ENCODE results near the gene SCN2A. TPM values are rescaled to one million over a fixed set of nuclear protein-coding genes. Genes with fewer than 3 reads are reported as not detected.

The SCN2A gene
- total and polyA plus RNA-seq, 2 of the 4 experiments (the other 2 are of a cell fraction): 0.24 to 0.54 TPM

- no peak overlapping the region for H2AK5ac ChIP-seq (ENCODE audit: low read depth, low read length)
- H2BK120ac ChIP-seq (ENCODE audit: low read depth, low read length): no peak overlapping the region
- no peak overlapping the region for H4K5ac ChIP-seq (ENCODE audit: low read depth, low read length)
- H3K27me3 ChIP-seq (ENCODE audit: control insufficient read depth, insufficient read depth, low read length): no peaks in the 10 kb centered on the region
- H3K79me1 ChIP-seq (ENCODE audit: low read depth in 1 of 2, low read length in 2 of 2): no peaks in the 10 kb centered on the region
- intact Hi-C loops (cut with micrococcal nuclease) (no loop called here), dilution Hi-C loops (cut with HindIII; ENCODE audit: low sequenced_read_pairs, unreplicated experiment) (no loop called here), in situ Hi-C loops (cut with MboI; ENCODE audit: low sequenced_read_pairs) (no loop called here)
- H3K27ac ChIP-seq (ENCODE audit: insufficient read depth, low read length): no peak overlapping the region
- no peak overlapping the region for H3K23ac ChIP-seq (ENCODE audit: low read depth, low read length)
- BruUV-seq (replicated peaks): no TSS peak
- no peak overlapping the region for H3K4ac ChIP-seq (ENCODE audit: low read depth, low read length)
- H3K36me3 ChIP-seq (ENCODE audit: control insufficient read depth, insufficient read depth, low read length): no peaks in the 10 kb centered on the region
- WGBS, 2 experiments (ENCODE audit: extremely low coverage in 2 of 2, insufficient read length in 1 of 2): no CpG with 5 or more reads among the region's 3 CpGs
- H3K4me2 ChIP-seq (ENCODE audit: low read depth, low read length): no peak overlapping the region
- no peak overlapping the region for H3K9ac ChIP-seq (ENCODE audit: low read depth, low read length)
- H4K91ac ChIP-seq (ENCODE audit: insufficient read depth, low read depth, low read length): no peak overlapping the region
- ChIA-PET POLR2A (ENCODE audit: unreplicated experiment) (no interaction called here), CTCF (no interaction called here)
- no peak overlapping the region for H2BK15ac ChIP-seq (ENCODE audit: low read depth, low read length)
- H4K8ac ChIP-seq (ENCODE audit: low read depth in 2 of 2, low read length in 2 of 2): no peak overlapping the region
- H4K20me1 ChIP-seq (ENCODE audit: insufficient read depth, low read length): no peaks in the 10 kb centered on the region
- no peak overlapping the region for H3K56ac ChIP-seq (ENCODE audit: extremely low read depth, insufficient read depth, low read length)
- no peak overlapping the region for H2BK5ac ChIP-seq (ENCODE audit: low read depth, low read length, poor library complexity, severe bottlenecking)
- H3K14ac ChIP-seq (replicated peaks; ENCODE audit: low read depth, low read length): no peak overlapping the region
- H3K4me1 ChIP-seq (ENCODE audit: control insufficient read depth, insufficient read depth, low read length): no peaks in the 10 kb centered on the region
- no peak overlapping the region for H3K4me3 ChIP-seq (ENCODE audit: insufficient read depth, low read depth, low read length)
- no peak overlapping the region for H2BK20ac ChIP-seq (ENCODE audit: low read depth, low read length)
- H3K9me3 ChIP-seq (ENCODE audit: control insufficient read depth, insufficient read depth, low read length): no peaks in the 10 kb centered on the region
- no peaks in the 10 kb centered on the region for H3K9me1 ChIP-seq (ENCODE audit: insufficient read depth, low read length)
- DNase-seq (no peak), ATAC-seq (ENCODE audit: low read depth) (no peak)
- no peak overlapping the region for H3K18ac ChIP-seq (ENCODE audit: low read depth, low read length)
- no peak overlapping the region for H2AK9ac ChIP-seq (replicated peaks; ENCODE audit: low read depth, low read length, poor library complexity)
- TF ChIP-seq POLR2A (IDR thresholded peaks at IDR 0.05; ENCODE audit: low read depth, low read length): no peak
- TF ChIP-seq CTCF (conservative IDR thresholded peaks at IDR 0.05; ENCODE audit: low read depth, low read length): no peak
- TF ChIP-seq SMC3 (IDR thresholded peaks at IDR 0.05; ENCODE audit: low read depth, low read length): no peak
- no peak for TF ChIP-seq USF2 (IDR thresholded peaks at IDR 0.05; ENCODE audit: low read depth, low read length)
- no peak for TF ChIP-seq MAFK (IDR thresholded peaks at IDR 0.05; ENCODE audit: low read depth, low read length)
- TF ChIP-seq BHLHE40 (IDR thresholded peaks at IDR 0.05; ENCODE audit: low read depth, low read length): no peak
- no peak for TF ChIP-seq CEBPB (IDR thresholded peaks at IDR 0.05; ENCODE audit: low read depth, low read length)
- TF ChIP-seq RAD21 (IDR thresholded peaks at IDR 0.05; ENCODE audit: low read length): no peak
- no peak for TF ChIP-seq RFX5 (IDR thresholded peaks at IDR 0.05; ENCODE audit: low read depth, low read length)
- TF ChIP-seq MAZ (IDR thresholded peaks at IDR 0.05; ENCODE audit: borderline replicate concordance, low read depth, low read length): no peak
- TF ChIP-seq RCOR1 (IDR thresholded peaks at IDR 0.05; ENCODE audit: insufficient replicate concordance, low read length): no peak
- TF ChIP-seq MXI1 (IDR thresholded peaks at IDR 0.05; ENCODE audit: borderline replicate concordance, low read depth, low read length): no peak
- TF ChIP-seq ELK1 (IDR thresholded peaks at IDR 0.05; ENCODE audit: borderline replicate concordance, low read depth, low read length): no peak
- no peak for TF ChIP-seq NFE2L2 (IDR thresholded peaks at IDR 0.05; ENCODE audit: low read depth, low read length)
- no peak overlapping the region for H2AFZ ChIP-seq (replicated peaks; ENCODE audit: low read length, poor library complexity)
Measured at GRCh38 chr2:165287094-165287778, 48.0 kb downstream of the SCN2A start.
